Ectodermal cell (in vitro differentiated cells): ENCODE data around the gene TEDC2.
"Not testable (repeated sequence)": the region's sequence is repeated elsewhere in the genome, so short reads cannot be mapped to it uniquely, and the experiment has no call there.

Source experiments
- H3K27ac ChIP-seq: 2 replicates; pipeline ENCODE4 v1.7.0; 2013; ENCODE audit warnings: mild to moderate bottlenecking, low read depth, low read length; ENCODE audit not compliant: insufficient read depth, poor library complexity, severe bottlenecking
- H3K27me3 ChIP-seq: 2 replicates; pipeline ENCODE4 v1.7.0; 2013; ENCODE audit warnings: mild to moderate bottlenecking, low read length; ENCODE audit not compliant: insufficient read depth, control insufficient read depth, poor library complexity, severe bottlenecking
- H3K36me3 ChIP-seq: one replicate; pipeline ENCODE4 v1.7.0; 2013; ENCODE audit warnings: low read length; ENCODE audit not compliant: control insufficient read depth, insufficient read depth
- H3K4me1 ChIP-seq: one replicate; pipeline ENCODE4 v1.7.0; 2013; ENCODE audit warnings: low read length; ENCODE audit not compliant: control insufficient read depth, insufficient read depth
- H3K4me3 ChIP-seq: 2 replicates; pipeline ENCODE4 v1.7.0; 2013; ENCODE audit warnings: low read depth, low read length, control low read depth; ENCODE audit not compliant: insufficient read depth
- H3K9me3 ChIP-seq: 2 replicates; pipeline ENCODE4 v1.7.0; 2013; ENCODE audit warnings: mild to moderate bottlenecking, low read length, moderate library complexity; ENCODE audit not compliant: control insufficient read depth
- WGBS, 2 experiments: methylation state at CpG; one replicate each; pipeline ENCODE4 v1.1.7; 2013; ENCODE audit warnings: missing lambda C conversion rate in 2 of 2; 5-methylcytosine and 5-hydroxymethylcytosine counted together

The TEDC2 gene

GRCh38 chr16:2438121-2438520, 21.8 kb upstream of the TEDC2 start:
- no peak overlapping the region for H3K27ac ChIP-seq
- H3K9me3 ChIP-seq: no peaks in the 10 kb centered on the region
- peaks cover 49% of the 10 kb centered on the region for H3K36me3 ChIP-seq
- H3K27me3 ChIP-seq: no peaks in the 10 kb centered on the region
- 90 to 95% methylated on average over 14 of the region's 14 CpGs for WGBS, 2 experiments
- H3K4me3 ChIP-seq: no peak overlapping the region
- H3K4me1 ChIP-seq: no peaks in the 10 kb centered on the region

- Histone ChIP-seq H3K4me1 (no peaks in the 10 kb centered on the region), H3K4me3 (no peak overlapping the region), H3K36me3 (peaks cover 53% of the 10 kb centered on the region), H3K9me3 (no peaks in the 10 kb centered on the region), H3K27me3 (no peaks in the 10 kb centered on the region), H3K27ac (no peak overlapping the region)
- 96 to 97% methylated on average over 11 of the region's 11 CpGs for WGBS, 2 experiments
These were observed 20.3 kb upstream of the TEDC2 start for GRCh38 chr16:2439598-2439997.

- not testable (repeated sequence) for H3K27ac ChIP-seq, H3K4me1 ChIP-seq, H3K9me3 ChIP-seq, H3K27me3 ChIP-seq, H3K4me3 ChIP-seq
- 83% methylated on average over 14 to 15 of the region's 15 CpGs for WGBS, 2 experiments
- H3K36me3 ChIP-seq: peaks cover 61% of the 10 kb centered on the region
These were observed 18.6 kb upstream of the TEDC2 start for GRCh38 chr16:2441143-2441804.

DNA sequence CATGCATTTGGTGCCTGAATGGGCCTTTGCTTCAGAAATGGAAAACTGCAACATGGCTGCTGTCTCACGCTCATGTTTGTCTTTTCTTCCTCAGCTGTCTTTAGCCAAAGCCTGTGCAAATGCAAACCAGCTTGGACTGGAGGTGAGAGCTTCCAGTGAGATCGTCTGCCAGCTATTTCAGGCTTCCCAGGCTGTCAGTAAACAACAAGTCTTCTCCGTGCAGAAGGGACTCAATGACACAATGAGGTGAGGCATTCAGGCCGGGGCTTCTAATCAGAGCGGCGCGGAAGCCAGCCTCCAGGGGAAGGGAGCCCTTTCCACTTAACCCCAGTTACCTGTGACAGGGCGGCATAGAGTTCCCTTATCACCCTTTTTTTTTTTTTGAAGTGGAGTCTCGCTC, 16.4 kb upstream of the TEDC2 start:
- 92 to 95% methylated on average over 8 to 9 of the region's 9 CpGs for WGBS, 2 experiments
- Histone ChIP-seq H3K27me3 (no peaks in the 10 kb centered on the region), H3K27ac (no peak overlapping the region), H3K4me1 (no peaks in the 10 kb centered on the region), H3K4me3 (no peak overlapping the region), H3K36me3 (peaks cover 57% of the 10 kb centered on the region), H3K9me3 (no peaks in the 10 kb centered on the region)

- Histone ChIP-seq H3K9me3 (no peaks in the 10 kb centered on the region), H3K27ac (no peak overlapping the region), H3K36me3 (peaks cover 69% of the 10 kb centered on the region), H3K27me3 (no peaks in the 10 kb centered on the region), H3K4me1 (no peaks in the 10 kb centered on the region), H3K4me3 (no peak overlapping the region)
- 94% methylated on average over 11 of the region's 11 CpGs for WGBS, 2 experiments
These were observed 11.9 kb upstream of the TEDC2 start for GRCh38 chr16:2447920-2448583.

- WGBS, 2 experiments: 97% methylated on average over 25 of the region's 25 CpGs
- H3K36me3 ChIP-seq: peaks cover 72% of the 10 kb centered on the region
- H3K27ac ChIP-seq: no peak overlapping the region
- H3K9me3 ChIP-seq: no peaks in the 10 kb centered on the region
- no peak overlapping the region for H3K4me3 ChIP-seq
- no peaks in the 10 kb centered on the region for H3K27me3 ChIP-seq
- no peaks in the 10 kb centered on the region for H3K4me1 ChIP-seq
These were observed 10.8 kb upstream of the TEDC2 start for GRCh38 chr16:2449118-2449517.

GRCh38 chr16:2450535-2450934, 9.4 kb upstream of the TEDC2 start:
- no peak overlapping the region for H3K4me3 ChIP-seq
- WGBS, 2 experiments: 96 to 98% methylated on average over 8 of the region's 8 CpGs
- no peaks in the 10 kb centered on the region for H3K4me1 ChIP-seq
- no peaks in the 10 kb centered on the region for H3K27me3 ChIP-seq
- H3K27ac ChIP-seq: no peak overlapping the region
- H3K36me3 ChIP-seq: peaks cover 65% of the 10 kb centered on the region
- H3K9me3 ChIP-seq: no peaks in the 10 kb centered on the region

DNA sequence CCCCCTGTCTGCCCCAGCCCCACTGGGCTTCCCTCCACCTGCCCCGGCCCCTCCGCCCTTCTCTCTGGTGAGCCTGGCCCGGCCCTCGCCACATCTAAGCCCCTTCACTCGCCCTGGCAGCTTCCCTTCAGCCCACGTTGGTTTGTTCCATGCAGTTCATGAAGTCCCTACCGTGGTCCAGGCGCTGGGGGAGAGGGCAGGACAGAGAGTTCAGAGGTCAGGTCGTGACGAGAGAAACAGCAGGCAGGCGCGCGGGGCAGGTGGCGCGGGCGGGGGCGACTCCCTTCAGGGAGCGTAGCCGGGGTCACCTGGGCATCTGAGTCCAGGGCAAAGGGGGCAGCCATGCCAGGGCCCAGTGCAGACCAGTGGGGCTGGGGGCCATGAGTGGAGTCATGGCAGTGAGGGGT, 8.9 kb upstream of the TEDC2 start:
- no peak overlapping the region for H3K4me3 ChIP-seq
- no peaks in the 10 kb centered on the region for H3K9me3 ChIP-seq
- H3K27ac ChIP-seq: no peak overlapping the region
- no peaks in the 10 kb centered on the region for H3K27me3 ChIP-seq
- H3K4me1 ChIP-seq: no peaks in the 10 kb centered on the region
- H3K36me3 ChIP-seq: peaks cover 62% of the 10 kb centered on the region
- WGBS, 2 experiments: 96% methylated on average over 19 of the region's 19 CpGs

DNA sequence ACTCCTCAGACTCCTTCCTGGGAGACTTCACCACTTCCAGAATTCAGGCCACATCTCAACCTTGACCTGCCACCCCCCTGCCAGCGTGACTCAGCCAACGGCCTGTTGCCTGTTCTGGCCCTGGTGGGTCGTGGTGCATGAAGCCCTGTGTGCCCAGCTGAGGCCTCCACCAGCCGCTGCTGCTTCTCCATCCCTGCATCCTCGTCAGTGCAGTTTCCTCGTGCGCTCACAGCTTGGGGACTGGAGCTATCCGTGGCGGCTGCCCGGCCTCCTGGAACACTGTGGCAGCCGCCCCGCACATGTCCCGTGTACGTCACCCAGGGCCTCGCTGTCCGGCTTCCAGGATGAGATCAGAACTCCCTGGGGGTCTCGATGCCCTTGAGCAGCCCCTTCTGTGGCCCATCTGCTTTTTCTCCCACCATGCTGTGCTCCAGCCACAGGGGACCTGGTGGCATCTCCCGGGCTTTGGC, 8.0 kb upstream of the TEDC2 start:
- Histone ChIP-seq H3K4me3 (no peak overlapping the region), H3K27me3 (no peaks in the 10 kb centered on the region), H3K27ac (no peak overlapping the region), H3K9me3 (no peaks in the 10 kb centered on the region), H3K36me3 (peaks cover 63% of the 10 kb centered on the region), H3K4me1 (no peaks in the 10 kb centered on the region)
- WGBS, 2 experiments: 93 to 96% methylated on average over 18 of the region's 18 CpGs

DNA sequence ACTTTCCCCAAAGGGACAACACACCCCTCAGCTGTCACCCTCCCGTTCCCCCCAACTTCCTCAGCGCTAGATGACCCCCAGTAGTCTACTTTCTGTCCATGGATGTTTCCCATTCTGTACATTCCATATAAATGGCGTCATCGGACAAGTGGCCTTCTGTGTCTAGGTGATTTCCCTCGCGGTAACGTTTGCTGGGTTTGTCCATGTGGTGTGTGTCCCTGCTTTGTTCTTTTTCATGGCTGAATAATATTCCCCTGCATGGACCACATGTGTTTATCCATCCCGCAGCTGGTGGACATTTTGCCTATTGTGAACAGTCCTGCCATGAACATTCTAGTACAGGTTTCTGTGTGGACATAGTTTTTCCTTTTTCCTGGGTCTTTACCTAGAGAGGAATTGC, 7.3 kb upstream of the TEDC2 start:
- H3K4me3 ChIP-seq: no peak overlapping the region
- no peaks in the 10 kb centered on the region for H3K9me3 ChIP-seq
- H3K27ac ChIP-seq: no peak overlapping the region
- WGBS, 2 experiments: 96 to 98% methylated on average over 8 of the region's 8 CpGs
- no peaks in the 10 kb centered on the region for H3K27me3 ChIP-seq
- peaks cover 63% of the 10 kb centered on the region for H3K36me3 ChIP-seq
- H3K4me1 ChIP-seq: no peaks in the 10 kb centered on the region
